A673 (cell line): ENCODE measurements around the gene RAB11FIP3. TPM values are rescaled to one million over a fixed set of nuclear protein-coding genes. Genes with fewer than 3 reads are reported as not detected.

Experiments
- BruUV-seq: library from RNA; stranded (reverse); fragments of 400-500 nt; replicated peaks from 2 replicates; lab custom pipeline; 2021; lab: Mats Ljungman, UMichigan
- CTCF ChIA-PET: fragments of 300-600 bp; sonication (Branson Sonifier 250); formaldehyde crosslinking; loops from one replicate; lab custom pipeline; 2022; ENCODE audit warnings: antibody characterized with exemption; lab: Charles Lee
- POLR2A ChIA-PET: fragments of 300-600 bp; sonication (Branson Sonifier 250); formaldehyde crosslinking; loops from one replicate; lab custom pipeline; 2022; ENCODE audit warnings: antibody characterized with exemption; ENCODE audit not compliant: low non-redundant PET; lab: Charles Lee
- DNase-seq: peaks from one replicate; pipeline ENCODE4 v3.0.0-alpha.2; 2015; ENCODE audit warnings: low spot score
- H3K27ac ChIP-seq: fragments of 200-600 bp; sonication (generic); 2 replicates; pipeline ENCODE4 v1.5.1; 2016; ENCODE audit warnings: mixed run types, low read depth, mild to moderate bottlenecking, mixed read lengths, antibody characterized with exemption, low read length; ENCODE audit not compliant: poor library complexity, severe bottlenecking
- H3K27me3 ChIP-seq: fragments of 200-600 bp; sonication (generic); replicated peaks from 2 replicates; pipeline ENCODE4 v1.6.1; 2017; ENCODE audit warnings: mixed run types, low read depth, mild to moderate bottlenecking, mixed read lengths, antibody characterized with exemption, low read length; ENCODE audit not compliant: insufficient read depth, poor library complexity
- H3K36me3 ChIP-seq: fragments of 200-600 bp; sonication (generic); 2 replicates; pipeline ENCODE4 v1.6.1; 2016; ENCODE audit warnings: mixed run types, mild to moderate bottlenecking, mixed read lengths, antibody characterized with exemption, low read length; ENCODE audit not compliant: insufficient read depth, poor library complexity, severe bottlenecking
- H3K4me1 ChIP-seq: fragments of 200-600 bp; sonication (generic); 2 replicates; pipeline ENCODE4 v1.6.1; 2017; ENCODE audit warnings: mixed run types, mild to moderate bottlenecking, mixed read lengths, antibody characterized with exemption, low read length; ENCODE audit not compliant: insufficient read depth, poor library complexity, severe bottlenecking
- H3K4me3 ChIP-seq: fragments of 200-600 bp; sonication (generic); 2 replicates; pipeline ENCODE4 v1.5.1; 2016; ENCODE audit warnings: low read depth, mixed run types, mild to moderate bottlenecking, mixed read lengths, low read length; ENCODE audit not compliant: poor library complexity, severe bottlenecking
- H3K9me3 ChIP-seq: fragments of 200-600 bp; sonication (generic); 2 replicates; pipeline ENCODE4 v1.6.1; 2016; ENCODE audit warnings: mixed run types, low read depth, mild to moderate bottlenecking, mixed read lengths, antibody characterized with exemption, low read length; ENCODE audit not compliant: poor library complexity, severe bottlenecking
- CTCF ChIP-seq: fragments of 300-800, 200-600 bp; sonication (generic); conservative IDR thresholded peaks from 2 replicates; pipeline ENCODE4 v1.5.1; 2017; ENCODE audit warnings: low read depth, mild to moderate bottlenecking, antibody characterized with exemption, low read length, moderate library complexity, mixed read lengths
- EZH2 ChIP-seq: fragments of 200-600 bp; sonication (generic); IDR thresholded peaks from 2 replicates; pipeline ENCODE4 v1.6.1; 2017; ENCODE audit warnings: borderline replicate concordance, low read depth, mild to moderate bottlenecking, mixed read lengths, antibody characterized with exemption, low read length; ENCODE audit not compliant: poor library complexity, severe bottlenecking
- intact Hi-C: fragments of 100-400 bp; cut with micrococcal nuclease; formaldehyde crosslinking; loops from one replicate; pipeline ENCODE4 v1.10.0; 2022; ENCODE audit not compliant: unreplicated experiment
- total RNA-seq: library from RNA; stranded (reverse); gene quantifications from 2 replicates; pipeline ENCODE4 v1.2.3, GENCODE V29; 2021

The RAB11FIP3 gene
- total RNA-seq, 1 experiment from 2014 or later = 44.8 TPM

GRCh38 chr16:559411-560203 is 134.2 kb downstream of the RAB11FIP3 start:
- ChIA-PET POLR2A (no interaction called here), CTCF (no interaction called here)
- Histone ChIP-seq H3K27me3 (peaks cover 45% of the 10 kb centered on the region), H3K4me1 (no peaks in the 10 kb centered on the region), H3K27ac (no peak overlapping the region), H3K4me3 (no peak overlapping the region), H3K36me3 (no peaks in the 10 kb centered on the region), H3K9me3 (no peaks in the 10 kb centered on the region)
- intact Hi-C loops = no loop called here
- TF ChIP-seq EZH2 = peak; percentile 91
- no peak for TF ChIP-seq CTCF
- no peak for DNase-seq
- BruUV-seq = no TSS peak

DNA sequence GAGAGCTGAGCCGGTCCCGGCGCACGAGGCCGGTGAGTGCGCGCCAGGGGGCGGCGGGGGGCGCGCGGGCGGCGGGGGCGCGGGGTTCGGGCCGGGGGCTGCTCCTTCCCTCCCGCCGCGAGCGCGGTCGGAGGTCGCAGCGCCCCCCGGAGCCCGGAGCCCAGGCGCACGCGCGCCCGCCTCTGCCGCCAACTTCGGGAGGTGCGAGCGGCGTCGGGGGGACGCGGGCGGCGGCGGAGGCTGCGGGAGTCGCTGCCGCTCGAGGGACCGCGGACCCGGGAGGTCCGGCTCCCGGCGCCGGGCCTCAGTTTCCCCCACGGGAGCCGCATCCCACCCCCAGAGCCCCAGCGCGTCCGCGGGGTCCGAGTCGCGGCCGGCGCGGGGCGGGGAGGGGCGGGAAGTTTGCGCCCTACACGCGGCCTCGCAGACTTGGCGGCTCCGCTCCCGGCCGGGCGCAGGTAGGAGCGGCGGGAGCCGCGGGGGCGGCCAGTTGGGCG is 134.8 kb downstream of the RAB11FIP3 start, which contains the start of gene PRR35:
Gene PRR35, plus strand, starts transcription at position 191 of the 497 bp plus-strand sequence. CDS start 2,901 bp downstream, outside the sequence.
- no peak for DNase-seq
- no peak within 1 kb of the TSS for H3K4me3 ChIP-seq
- BruUV-seq = no TSS peak

More for the DNA sequence above, 134.8 kb downstream of the RAB11FIP3 start, which contains the start of gene PRR35:
- Histone ChIP-seq H3K27me3 (peaks cover 45% of the 10 kb centered on the region), H3K4me1 (no peaks in the 10 kb centered on the region), H3K36me3 (no peaks in the 10 kb centered on the region), H3K27ac (no peak within 1 kb of the TSS), H3K9me3 (no peaks in the 10 kb centered on the region)
- intact Hi-C loops = no loop called here
- CTCF ChIA-PET = no interaction called here
- POLR2A ChIA-PET = no interaction called here
- TF ChIP-seq EZH2 (no peak), CTCF (no peak)
